ENCODE results near the gene DUS3L.

Gene DUS3L

GRCh38 chr19:5743630-5744029 lies 47.3 kb downstream of the DUS3L start:
- Histone ChIP-seq H3K27me3 (ENCODE audit: low read depth, low read length) (peaks cover 10% of the 10 kb centered on the region; the same call in 1 of the 2 replicates), H3K4me2 (ENCODE audit: low read length) (no peak overlapping the region), H3K4me3 (ENCODE audit: low read length) (no peak overlapping the region), H3K36me3 (replicated peaks; ENCODE audit: low read depth, low read length) (no peaks in the 10 kb centered on the region), H3K4me1 (ENCODE audit: low read length) (no peaks in the 10 kb centered on the region), H3K27ac (ENCODE audit: low read length) (no peak overlapping the region), H2AFZ (ENCODE audit: low read depth, low read length) (no peak overlapping the region), H3K9ac (ENCODE audit: low read length) (no peak overlapping the region), H3K79me2 (ENCODE audit: low read length) (no peaks in the 10 kb centered on the region), H4K20me1 (ENCODE audit: insufficient read depth, low read length) (no peaks in the 10 kb centered on the region), H3K9me3 (ENCODE audit: insufficient read depth, low read length) (no peaks in the 10 kb centered on the region)
- TF ChIP-seq CTCF (IDR thresholded peaks at IDR 0.05; ENCODE audit: low read depth, low read length), result no peak
- TF ChIP-seq EZH2phosphoT487 (IDR thresholded peaks at IDR 0.05; ENCODE audit: low read depth), result no peak

- Histone ChIP-seq H3K27ac (ENCODE audit: low read length) (no peak overlapping the region), H3K9me3 (ENCODE audit: insufficient read depth, low read length) (no peaks in the 10 kb centered on the region), H4K20me1 (ENCODE audit: insufficient read depth, low read length) (no peaks in the 10 kb centered on the region), H3K79me2 (ENCODE audit: low read length) (no peaks in the 10 kb centered on the region), H3K27me3 (ENCODE audit: low read depth, low read length) (peaks cover 7% of the 10 kb centered on the region; the same call in 1 of the 2 replicates), H3K9ac (ENCODE audit: low read length) (no peak overlapping the region), H3K4me1 (ENCODE audit: low read length) (no peaks in the 10 kb centered on the region), H2AFZ (ENCODE audit: low read depth, low read length) (no peak overlapping the region), H3K4me3 (ENCODE audit: low read length) (no peak overlapping the region), H3K4me2 (ENCODE audit: low read length) (no peak overlapping the region), H3K36me3 (replicated peaks; ENCODE audit: low read depth, low read length) (no peaks in the 10 kb centered on the region)
- TF ChIP-seq EZH2phosphoT487 (IDR thresholded peaks at IDR 0.05; ENCODE audit: low read depth), result no peak
- TF ChIP-seq CTCF (IDR thresholded peaks at IDR 0.05; ENCODE audit: low read depth, low read length), result no peak
Observed at GRCh38 chr19:5742051-5742450, 48.9 kb downstream of the DUS3L start.

GRCh38 chr19:5738423-5738822 lies 52.5 kb downstream of the DUS3L start:
- H3K9ac ChIP-seq (ENCODE audit: low read length), result no peak overlapping the region
- H3K4me1 ChIP-seq (ENCODE audit: low read length), result no peaks in the 10 kb centered on the region
- H3K27ac ChIP-seq (ENCODE audit: low read length), result no peak overlapping the region
- H3K9me3 ChIP-seq (ENCODE audit: insufficient read depth, low read length), result no peaks in the 10 kb centered on the region
- no peak overlapping the region for H2AFZ ChIP-seq (ENCODE audit: low read depth, low read length)
- H3K36me3 ChIP-seq (replicated peaks; ENCODE audit: low read depth, low read length), result no peaks in the 10 kb centered on the region
- H3K4me3 ChIP-seq (ENCODE audit: low read length), result no peak overlapping the region
- TF ChIP-seq EZH2phosphoT487 (IDR thresholded peaks at IDR 0.05; ENCODE audit: low read depth), result no peak
- H3K4me2 ChIP-seq (ENCODE audit: low read length), result no peak overlapping the region
- no peaks in the 10 kb centered on the region for H3K79me2 ChIP-seq (ENCODE audit: low read length)
- H4K20me1 ChIP-seq (ENCODE audit: insufficient read depth, low read length), result no peaks in the 10 kb centered on the region
- H3K27me3 ChIP-seq (ENCODE audit: low read depth, low read length), result peaks cover 4% of the 10 kb centered on the region; the same call in 1 of the 2 replicates

All from OCI-LY3 (cell line).